ENCODE data around the gene MACC1. TPM values are rescaled to one million over a fixed set of nuclear protein-coding genes. Genes with fewer than 3 reads are reported as not detected.
"Not testable (repeated sequence)": the region's sequence is repeated elsewhere in the genome, so short reads cannot be mapped to it uniquely, and the experiment has no call there.

Gene MACC1
- polyA plus RNA-seq, 10 donors: 0.04 to 0.33 (median 0.07) TPM

DNA sequence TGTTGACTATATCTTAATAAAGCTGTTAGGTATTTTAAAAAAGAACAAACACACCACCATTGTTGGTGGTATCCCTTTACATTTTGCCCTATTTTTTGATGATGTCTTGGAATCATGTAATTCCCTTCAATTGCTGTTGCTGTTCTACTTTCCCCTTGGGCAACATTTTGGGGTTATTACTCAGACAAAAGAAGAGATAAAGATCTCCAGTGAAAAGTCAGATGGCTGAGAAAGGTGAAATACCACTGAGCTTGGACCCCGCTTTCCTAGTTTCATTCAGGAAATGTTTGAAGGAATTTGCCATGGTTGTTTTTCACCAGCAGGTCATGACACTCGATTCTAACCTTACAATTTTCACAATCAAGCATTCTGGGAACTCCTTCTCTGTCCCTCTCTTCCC lies 84.6 kb downstream of the MACC1 start:
- DNase-seq: no peak

DNA sequence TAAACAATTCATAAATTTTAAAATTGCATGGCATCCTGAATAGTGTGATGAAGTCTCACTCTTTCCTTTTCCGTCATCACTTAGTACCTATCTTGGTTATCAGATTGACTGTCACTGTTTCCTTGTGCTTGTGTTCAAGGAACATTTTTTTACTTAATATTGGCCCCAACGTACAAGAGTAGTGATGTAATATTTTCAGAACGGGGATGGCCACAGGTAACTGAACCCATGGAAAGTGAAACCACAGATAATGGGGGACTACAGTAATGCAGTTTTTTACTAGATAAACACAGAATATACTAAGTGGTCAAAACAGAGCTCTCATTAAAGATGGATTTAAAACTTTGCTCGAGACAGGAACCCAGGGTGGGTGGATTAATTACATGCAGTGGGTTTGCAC lies 85.4 kb downstream of the MACC1 start:
- no peak for DNase-seq

DNA sequence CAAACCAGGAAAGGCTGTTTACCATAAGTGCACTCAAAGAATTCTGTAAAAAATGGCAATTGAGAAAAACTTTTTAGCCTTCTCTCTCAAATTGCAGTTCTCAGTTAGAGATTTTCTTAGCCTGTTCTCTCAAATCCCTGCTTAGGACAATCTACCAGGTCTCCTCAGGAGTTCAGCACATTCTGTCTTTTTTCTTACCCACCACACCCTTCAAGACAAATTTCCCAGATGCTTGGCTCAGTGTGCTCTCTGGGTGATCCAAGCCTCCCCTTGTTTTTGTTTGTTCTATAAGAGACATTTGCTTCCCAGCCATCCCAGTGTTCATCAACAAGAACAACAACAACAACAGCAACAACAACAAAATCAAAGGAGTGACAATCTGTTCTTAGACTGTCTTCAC lies 87.3 kb downstream of the MACC1 start:
- no peak for DNase-seq

DNA sequence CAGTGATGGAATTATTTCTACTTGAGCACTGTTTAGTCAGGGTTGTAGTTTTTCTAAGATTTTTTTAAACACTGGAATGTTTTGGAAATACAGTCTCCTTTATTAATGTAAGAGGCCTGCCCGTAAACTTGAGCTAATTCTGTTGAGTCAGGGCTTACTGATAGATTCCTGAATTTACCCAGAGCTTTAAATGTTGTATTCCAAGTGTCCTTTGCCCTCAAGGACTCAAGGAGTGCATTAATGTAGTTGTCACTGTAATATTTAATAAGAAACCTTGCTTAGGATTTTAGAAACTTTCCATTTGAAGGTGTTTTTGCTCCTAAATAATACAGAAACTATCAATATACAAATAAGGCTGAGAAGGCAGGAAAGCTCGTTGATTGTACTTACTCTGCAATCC lies 89.2 kb downstream of the MACC1 start:
- no peak for DNase-seq

DNA sequence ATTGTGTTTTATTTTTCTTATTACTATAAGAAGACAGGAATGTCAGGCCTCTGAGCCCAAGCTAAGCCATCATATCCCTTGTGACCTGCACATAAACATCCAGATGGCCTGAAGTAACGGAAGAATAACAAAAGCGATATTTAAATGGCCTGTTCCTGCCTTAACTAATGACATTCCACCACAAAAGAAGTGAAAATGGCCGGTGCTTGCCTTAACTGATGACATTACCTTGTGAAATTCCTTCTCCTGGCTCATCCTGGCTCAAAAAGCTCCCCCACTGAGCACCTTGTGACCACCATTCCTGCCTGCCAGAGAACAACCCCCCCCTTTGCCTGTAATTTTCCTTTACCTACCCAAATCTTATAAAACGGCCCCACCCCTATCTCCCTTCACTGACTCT lies 91.1 kb downstream of the MACC1 start:
- not testable (repeated sequence) for DNase-seq

DNA sequence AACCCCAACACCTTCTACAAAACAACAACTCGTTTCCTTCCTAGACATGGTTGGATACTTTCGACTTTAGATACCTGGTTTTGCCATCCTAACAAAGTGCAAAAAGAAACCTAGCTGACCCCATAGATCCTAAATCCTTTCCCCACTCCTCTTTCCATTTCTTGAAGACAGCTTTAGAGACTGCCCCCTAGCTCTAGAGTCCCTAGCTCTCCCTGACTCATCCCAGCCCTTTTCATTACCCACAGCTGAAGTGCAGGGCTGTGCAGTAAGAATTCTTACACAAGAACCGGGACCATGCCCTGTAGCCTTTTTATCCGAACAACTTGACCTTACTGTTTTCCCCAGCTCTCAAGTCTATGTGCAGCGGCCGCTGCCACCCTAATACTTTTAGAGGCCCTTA lies 93.1 kb downstream of the MACC1 start:
- not testable (repeated sequence) for DNase-seq

DNA sequence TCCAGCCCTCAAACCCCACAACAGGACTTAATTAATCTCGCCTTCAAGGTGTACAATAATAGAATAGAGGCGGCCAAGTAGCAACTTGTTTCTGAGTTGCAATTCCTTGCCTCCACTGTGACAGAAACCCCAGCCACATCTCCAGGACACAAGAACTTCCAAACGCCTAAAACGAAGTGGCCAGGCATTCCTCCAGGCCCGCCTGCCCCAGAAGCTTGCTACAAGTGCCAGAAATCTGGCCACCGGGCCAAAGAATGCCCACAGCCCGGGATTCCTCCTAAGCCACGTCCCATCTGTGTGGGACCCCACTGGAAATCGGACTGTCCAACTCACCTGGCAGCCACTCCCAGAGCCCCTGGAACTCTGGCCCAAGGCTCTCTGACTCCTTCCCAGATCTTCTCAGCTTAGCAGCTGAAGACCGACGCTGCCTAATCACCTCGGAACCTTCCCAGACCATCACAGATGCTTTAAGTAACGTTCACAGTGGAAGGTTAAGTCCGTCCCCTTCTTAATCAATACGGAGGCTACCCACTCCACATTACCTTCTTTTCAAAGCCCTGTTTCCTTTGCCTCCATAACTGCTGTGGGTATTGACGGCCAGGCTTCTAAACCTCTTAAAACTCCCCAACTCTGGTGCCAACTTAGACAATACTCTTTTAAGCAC lies 94.4 kb downstream of the MACC1 start:
- DNase-seq: not testable (repeated sequence)

DNA sequence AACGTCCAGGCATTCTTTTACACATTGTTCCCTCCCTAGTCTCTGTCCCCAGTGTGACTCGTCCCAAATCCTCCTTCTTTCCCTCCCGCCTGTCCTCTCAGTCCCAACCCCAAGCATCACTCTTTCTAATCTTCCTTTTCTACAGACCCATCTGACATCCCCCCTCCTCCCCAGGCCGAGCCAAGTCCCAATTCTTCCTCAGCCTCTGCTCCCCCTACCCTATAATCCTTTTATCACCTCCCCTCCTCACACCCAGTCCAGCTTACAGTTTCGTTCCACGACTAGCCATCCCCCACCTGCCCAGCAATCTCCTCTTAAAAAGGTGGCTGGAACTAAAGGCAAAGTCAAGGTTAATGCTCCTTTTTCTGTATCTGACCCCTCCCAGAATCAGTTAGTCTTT lies 95.1 kb downstream of the MACC1 start:
- DNase-seq: no peak

DNA sequence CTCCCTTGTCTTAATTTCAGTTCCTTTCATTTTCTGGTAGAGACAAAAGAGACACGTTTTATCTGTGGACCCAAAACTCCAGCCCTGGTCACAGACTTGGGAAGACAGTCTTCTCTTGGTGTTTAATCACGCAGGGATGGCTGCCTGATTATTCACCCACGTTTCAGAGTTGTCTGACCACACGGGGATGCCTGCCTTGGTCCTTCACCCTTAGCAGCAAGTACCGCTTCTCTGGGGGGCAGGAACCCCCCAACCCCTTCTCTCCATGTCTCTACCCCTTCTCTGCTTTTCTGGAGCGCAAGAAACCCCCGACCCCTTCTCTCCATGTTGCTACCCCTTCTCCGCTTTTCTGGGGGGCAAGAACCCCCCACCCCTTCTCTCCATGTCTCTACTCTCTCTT lies 95.8 kb downstream of the MACC1 start:
- no peak for DNase-seq

DNA sequence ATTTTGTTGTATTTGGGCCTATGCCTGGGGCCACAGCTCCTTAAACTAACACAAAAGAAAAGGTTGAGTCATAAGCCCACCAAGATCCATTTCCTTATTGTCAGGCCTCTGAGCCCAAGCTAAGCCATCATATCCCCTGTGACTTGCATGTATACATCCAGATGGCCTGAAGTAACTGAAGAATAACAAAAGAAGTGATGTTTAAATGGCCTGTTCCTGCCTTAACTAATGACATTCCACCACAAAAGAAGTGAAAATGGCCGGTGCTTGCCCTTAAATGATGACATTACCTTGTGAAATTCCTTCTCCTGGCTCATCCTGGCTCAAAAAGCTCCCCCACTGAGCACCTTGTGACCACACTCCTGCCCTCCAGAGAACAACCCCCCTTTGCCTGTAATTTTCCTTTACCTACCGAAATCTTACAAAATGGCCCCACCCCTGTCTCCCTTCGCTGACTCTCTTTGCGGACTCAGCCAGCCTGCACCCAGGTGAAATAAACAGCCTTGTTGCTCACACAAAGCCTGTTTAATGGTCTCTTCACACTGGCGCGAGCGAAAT lies 96.5 kb downstream of the MACC1 start:
- not testable (repeated sequence) for DNase-seq

DNA sequence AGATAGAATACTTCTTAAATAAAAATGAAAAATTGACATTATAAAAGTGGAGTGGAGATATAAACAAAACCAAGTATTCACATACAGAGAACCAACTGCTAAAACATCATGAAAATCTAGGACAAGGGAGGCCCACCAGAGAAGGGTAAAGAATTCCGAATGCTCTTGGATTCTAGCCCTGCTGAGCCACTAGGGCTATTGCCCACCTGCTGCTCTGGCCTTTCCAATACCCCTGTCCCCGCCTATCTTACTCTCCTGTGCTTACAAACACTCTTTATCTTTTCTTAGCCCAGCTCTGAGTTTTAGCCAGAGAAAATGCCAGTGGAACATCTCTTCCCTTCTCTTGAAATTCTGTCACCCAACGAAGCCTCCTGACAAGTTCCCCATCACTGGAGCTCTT lies 100.3 kb downstream of the MACC1 start:
- no peak for DNase-seq

DNA sequence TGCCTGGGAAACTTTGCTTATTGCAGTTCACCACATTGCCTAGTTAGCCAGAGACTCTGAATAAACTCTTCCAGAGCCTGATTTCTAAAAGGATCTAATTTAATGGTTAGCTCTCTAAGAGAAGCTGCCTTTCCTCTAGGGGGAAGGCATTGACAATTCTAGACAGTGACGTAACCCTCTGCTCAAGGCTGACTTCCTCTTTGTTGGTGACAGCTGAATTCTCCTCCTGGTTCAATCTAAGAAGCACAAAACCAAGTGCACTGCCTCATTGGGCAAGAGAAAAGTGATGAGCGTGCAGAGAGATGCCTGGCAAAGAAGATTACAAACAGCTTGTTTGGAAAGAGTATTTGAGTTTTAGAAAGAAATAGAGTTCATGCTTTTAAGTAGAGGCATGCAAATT lies 102.7 kb downstream of the MACC1 start:
- peak; percentile 13 to 27 (median 22) for DNase-seq

DNA sequence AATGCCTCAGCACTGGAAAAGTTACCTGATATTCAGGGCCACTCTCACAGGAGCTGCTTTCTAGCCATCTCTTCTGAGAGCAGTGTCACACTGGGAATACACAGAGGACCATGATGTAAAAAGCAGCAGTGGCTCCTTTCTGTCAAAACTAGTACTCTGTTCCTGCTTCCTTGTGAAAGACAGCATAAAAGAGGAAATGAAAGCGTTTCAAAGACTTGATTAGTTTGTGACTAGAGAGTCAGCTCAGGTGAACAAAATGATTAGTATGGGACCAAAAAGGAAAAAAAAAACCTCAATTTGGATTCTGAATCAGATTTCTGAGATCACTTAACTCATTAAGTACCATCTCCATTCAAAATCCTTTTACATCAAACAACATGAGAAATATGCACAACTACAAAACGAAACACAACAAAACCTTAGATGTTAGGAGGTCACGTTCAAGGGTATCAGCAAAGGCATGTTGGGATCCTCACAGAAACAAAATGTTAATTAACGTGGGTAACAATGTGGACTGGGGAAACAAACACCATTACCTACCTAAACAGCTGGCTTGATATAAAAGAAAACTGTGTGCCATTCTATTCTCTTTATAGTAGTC lies 103.7 kb downstream of the MACC1 start:
- no peak for DNase-seq

DNA sequence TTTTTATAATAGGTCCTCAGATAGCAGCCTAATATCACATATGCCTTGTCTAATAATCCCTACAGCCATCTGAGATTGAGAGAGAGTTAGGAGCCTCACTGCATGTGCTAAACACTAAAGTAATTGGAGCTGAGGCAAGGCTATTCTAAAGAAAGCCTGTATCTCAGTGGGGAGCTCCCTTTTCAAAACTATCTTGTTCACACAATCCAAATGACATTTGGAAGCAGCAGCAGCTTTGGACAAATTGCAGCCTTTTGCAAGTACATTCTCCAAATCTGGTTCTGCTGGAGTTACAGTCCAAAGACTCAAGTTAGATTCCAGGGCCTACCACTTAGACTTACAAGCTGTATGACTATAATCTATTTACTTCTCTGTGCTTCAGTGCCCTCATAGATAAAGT lies 104.5 kb downstream of the MACC1 start:
- DNase-seq: peak in 1 of 3 donors; percentile 3

DNA sequence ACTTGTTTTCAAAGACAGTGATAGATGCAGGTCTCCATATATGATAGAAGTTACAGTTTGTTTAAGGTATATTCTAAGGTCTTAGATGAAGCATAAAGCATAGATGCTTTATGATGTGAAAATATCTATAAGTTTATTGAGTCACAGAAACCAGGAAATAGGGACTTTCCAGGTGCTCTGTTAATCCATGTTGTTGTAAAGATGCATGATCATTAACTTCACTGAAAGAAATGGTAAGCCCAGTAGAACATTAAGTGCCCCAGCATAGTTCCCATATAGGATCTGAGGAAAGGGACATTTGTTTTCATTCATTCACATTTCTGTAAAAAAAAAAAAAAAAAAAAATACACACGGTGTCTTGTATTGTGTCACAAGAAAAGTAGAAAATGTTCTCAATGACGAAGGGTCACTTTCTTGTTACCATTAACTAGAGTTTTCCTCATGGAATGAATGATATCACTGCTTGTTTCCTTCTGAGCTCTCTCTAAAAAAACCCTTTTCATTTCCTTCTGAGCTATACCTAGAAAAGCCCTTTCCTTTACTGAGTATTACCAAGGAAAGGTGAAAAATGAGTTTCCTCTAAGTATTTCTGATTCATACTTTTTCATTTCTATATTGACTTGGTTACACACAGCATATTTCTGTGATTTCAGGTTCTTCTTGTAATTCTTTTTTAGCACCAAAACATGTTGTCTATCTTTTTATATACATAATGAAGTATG lies 105.2 kb downstream of the MACC1 start:
- DNase-seq: no peak

DNA sequence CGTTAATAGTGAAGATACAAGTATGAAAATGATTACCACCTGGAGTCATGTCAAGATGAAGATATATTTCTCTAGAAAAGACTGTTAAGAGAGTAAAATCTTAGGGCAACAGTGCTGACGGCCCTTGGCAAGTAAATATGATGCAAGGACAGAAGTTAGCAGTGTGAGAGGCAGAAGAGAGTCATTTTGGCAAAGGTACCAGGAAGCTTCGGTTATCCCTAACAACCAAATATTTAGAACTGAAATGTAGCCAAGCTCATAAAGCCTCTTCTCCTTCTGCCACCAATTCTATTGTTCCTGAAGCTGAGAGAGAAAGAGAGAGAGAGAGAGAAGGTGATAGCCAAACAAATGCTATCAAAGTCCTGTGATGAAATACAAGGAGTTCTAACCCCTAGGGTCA lies 109.6 kb downstream of the MACC1 start:
- DNase-seq: peak in 2 of 3 donors; percentile 10 to 47

DNA sequence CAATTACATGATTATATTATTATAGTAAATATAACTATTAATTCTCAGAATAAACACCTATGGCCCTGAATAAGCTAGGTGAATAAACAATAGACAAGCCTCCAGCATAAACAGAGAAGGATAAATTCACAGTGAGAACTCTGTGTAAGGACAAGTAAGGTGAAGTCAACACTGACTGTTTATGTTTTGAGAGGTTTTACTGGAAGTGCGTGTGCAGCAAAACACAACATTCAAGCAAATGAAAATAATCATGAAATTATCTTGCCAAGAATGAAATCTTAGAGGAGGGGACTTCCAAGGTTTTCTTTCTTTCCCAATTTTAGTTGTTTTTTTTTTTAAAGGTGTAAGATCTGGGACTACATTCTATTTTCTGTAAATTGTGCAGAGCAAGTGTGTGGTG lies 112.5 kb downstream of the MACC1 start:
- DNase-seq: no peak

DNA sequence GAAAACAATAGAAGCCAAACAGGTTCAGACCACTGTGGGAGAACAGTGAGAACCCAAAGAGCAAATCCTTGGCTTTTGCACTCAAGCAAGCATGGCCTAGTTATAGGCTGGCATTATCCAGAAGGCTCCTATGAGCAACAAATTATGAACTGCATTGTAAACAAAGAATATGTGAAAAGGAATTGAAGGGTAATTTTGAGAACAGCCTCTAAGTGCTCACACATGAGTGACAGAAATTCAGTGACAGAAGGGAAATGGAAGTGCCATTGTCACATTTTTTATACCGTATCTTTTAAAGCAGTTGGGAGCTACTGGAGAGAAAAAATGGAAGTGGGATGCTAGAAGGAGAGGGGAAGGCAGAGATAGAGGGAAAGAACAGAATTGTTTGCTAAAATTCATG lies 114.2 kb downstream of the MACC1 start:
- DNase-seq: no peak

DNA sequence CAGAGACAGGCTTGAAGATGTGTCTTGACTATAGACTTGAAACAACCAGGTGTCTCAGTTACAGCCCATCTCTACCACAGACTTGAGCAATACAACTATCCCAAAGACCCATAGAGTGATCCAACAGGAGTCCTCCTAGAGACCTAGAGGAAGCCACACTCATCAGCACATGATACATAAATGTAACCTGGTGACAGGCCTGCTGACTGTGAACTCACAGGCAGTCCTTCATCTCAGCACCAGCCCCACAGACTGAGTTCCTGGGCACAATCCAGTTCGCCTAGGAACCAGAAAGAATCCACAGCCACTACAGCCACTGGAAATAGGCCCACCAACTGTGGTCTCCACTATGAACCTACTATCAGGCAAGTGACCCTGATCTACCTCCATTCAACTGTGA lies 121.3 kb downstream of the MACC1 start:
- no peak for DNase-seq

DNA sequence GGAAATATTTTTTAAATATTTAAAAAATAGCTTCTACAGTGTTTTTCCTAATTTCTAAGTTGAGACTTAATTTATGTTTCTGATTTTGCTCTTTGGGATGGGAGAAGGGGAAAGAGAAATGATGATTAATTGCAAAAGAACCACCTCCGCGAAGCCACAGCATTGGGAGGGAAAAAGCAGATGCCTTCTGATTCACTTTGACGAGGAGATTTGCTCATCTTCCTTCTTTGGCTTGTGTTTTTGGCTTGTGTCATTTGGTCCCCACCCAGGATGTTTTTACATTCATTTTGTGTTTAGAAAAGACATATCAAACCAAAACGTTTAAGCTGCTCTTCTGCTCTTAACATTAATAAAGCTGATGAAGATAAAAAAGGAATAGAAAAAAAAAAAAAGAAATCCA lies 121.7 kb downstream of the MACC1 start:
- DNase-seq: no peak

DNA sequence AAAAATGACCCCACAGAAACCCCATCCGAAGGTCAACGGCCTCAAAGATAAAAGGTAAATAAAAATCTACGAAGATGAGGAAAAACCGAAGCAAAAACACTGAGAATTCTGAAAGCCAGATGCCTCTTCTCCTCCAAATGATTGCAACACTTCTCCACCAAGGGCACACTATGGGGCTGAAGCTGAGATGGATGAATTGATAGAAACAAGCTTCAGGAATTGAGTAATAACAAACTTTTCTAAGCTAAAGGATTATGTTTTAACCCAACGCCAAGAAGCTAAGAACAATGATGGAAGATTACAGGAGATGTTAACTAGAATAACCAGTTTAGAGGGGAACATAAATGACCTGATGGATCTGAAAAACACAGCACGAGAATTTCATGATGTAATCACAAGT lies 127.8 kb downstream of the MACC1 start:
- DNase-seq: no peak

DNA sequence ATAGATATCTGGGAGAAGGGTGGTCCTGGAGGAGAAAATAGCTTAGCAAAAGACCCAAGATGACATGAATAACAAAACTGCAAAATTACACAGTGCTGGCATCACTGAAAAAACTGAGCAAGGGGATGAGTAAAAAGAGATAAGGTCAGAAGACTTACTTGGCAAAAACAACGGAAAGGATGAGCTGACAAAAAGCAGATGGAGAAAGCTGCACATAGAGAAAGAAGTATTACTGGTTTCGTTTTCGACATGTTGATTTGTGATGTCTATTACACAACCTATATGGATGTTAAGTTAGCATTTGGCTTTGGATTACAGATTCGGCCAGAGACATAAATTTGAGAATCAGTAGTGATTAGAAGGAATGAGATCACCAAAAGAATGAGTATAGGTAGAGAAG lies 132.1 kb downstream of the MACC1 start:
- peak in 1 of 3 donors; percentile 12 for DNase-seq
